HepG2 (cell line): ENCODE measurements around the gene XPR1. TPM values are rescaled to one million over a fixed set of nuclear protein-coding genes. Genes with fewer than 3 reads are reported as not detected.

Source experiments
- ATAC-seq: fragments of 200-7000 bp; cut with Tn5 transposase; 3 replicates; pipeline ENCODE4 v1.9.1; 2020; ENCODE audit warnings: mild to moderate bottlenecking, moderate library complexity
- BruUV-seq: library from RNA; stranded (reverse); fragments of 400-500 nt; replicated peaks from 2 replicates; lab custom pipeline; 2021; lab: Mats Ljungman, UMichigan
- CTCF ChIA-PET: fragments of 300-600 bp; formaldehyde crosslinking; extraction: SDS; loops from one replicate; lab custom pipeline; 2021; ENCODE audit warnings: low total read pairs, inconsistent platforms, low intra/inter-chr PET ratio; lab: Yijun Ruan, JAX
- POLR2A ChIA-PET: fragments of 350-600 bp; sonication (Branson Sonifier 250); formaldehyde crosslinking; loops from one replicate; lab custom pipeline; 2020; ENCODE audit warnings: antibody characterized with exemption, inconsistent platforms; lab: Yijun Ruan, JAX
- DNase-seq: peaks from one replicate; pipeline ENCODE4 v3.0.0-alpha.2; 2015; ENCODE audit warnings: low spot score
- FAIRE-seq: peaks from 3 replicates; lab custom pipeline; 2011; peaks lifted over from hg19 to GRCh38; lab: Jason Lieb, UNC
- H2AFZ ChIP-seq: one replicate; pipeline ENCODE4 v1.6.1; 2011; ENCODE audit warnings: low read length, inconsistent platforms
- H3K27ac ChIP-seq: fragments of 300-600 bp; 3 replicates; pipeline ENCODE4 v1.8.0; 2011; ENCODE audit warnings: mixed run types, mild to moderate bottlenecking, mixed read lengths, low read length, inconsistent platforms; ENCODE audit not compliant: insufficient read depth; ENCODE audit errors: extremely low read length
- H3K27me3 ChIP-seq, 2 experiments: fragments of 200-600 bp in 1 of 2; 2 replicates in 1 of 2; 3 replicates in 1 of 2; pipeline versions ENCODE4 v1.6.0 to v1.8.0; 2011; ENCODE audit warnings: low read length in 2 of 2, mild to moderate bottlenecking in 2 of 2, moderate library complexity in 2 of 2, inconsistent platforms in 1 of 2; ENCODE audit not compliant: insufficient read depth in 2 of 2, control insufficient read depth in 1 of 2
- H3K36me3 ChIP-seq, 2 experiments: fragments of 200-600 bp in 1 of 2; replicated peaks in 1 of 2; 2 replicates in 1 of 2; 3 replicates in 1 of 2; pipeline versions ENCODE4 v1.5.1 to v1.8.0; 2011; ENCODE audit warnings: low read length in 2 of 2, inconsistent platforms in 1 of 2; ENCODE audit not compliant: insufficient read depth in 2 of 2, control insufficient read depth in 1 of 2
- H3K4me1 ChIP-seq: 2 replicates; pipeline ENCODE4 v1.5.1; 2012; ENCODE audit warnings: low read length, inconsistent platforms; ENCODE audit not compliant: insufficient read depth
- H3K4me2 ChIP-seq: 2 replicates; pipeline ENCODE4 v1.6.0; 2011; ENCODE audit warnings: low read depth, low read length, inconsistent platforms
- H3K4me3 ChIP-seq, 3 experiments: fragments of 200-600 bp in 1 of 3; sonication (generic), shearing (Covaris generic) in 1 of 3; replicated peaks in 1 of 3; 2 replicates each; pipeline ENCODE4 v1.5.1; 2011 to 2016; ENCODE audit warnings: low read length in 3 of 3, inconsistent platforms in 2 of 3, low read depth in 2 of 3, mild to moderate bottlenecking in 2 of 3, control low read depth in 1 of 3, mixed read lengths in 1 of 3; ENCODE audit not compliant: insufficient read depth in 1 of 3
- H3K79me2 ChIP-seq: one replicate; pipeline ENCODE4 v1.6.1; 2011; ENCODE audit warnings: low read length, inconsistent platforms; ENCODE audit not compliant: insufficient read depth
- H3K9ac ChIP-seq: 2 replicates; pipeline ENCODE4 v1.6.0; 2011; ENCODE audit warnings: mild to moderate bottlenecking, low read depth, low read length, inconsistent platforms; ENCODE audit not compliant: insufficient read depth
- H3K9me3 ChIP-seq: 2 replicates; pipeline ENCODE4 v1.5.1; 2012; ENCODE audit warnings: mild to moderate bottlenecking, low read length
- H4K20me1 ChIP-seq: 2 replicates; pipeline ENCODE4 v1.6.0; 2011; ENCODE audit warnings: inconsistent platforms, mild to moderate bottlenecking, low read length, moderate library complexity; ENCODE audit not compliant: insufficient read depth
- ATAD3A ChIP-seq: sonication (generic); formaldehyde crosslinking; IDR thresholded peaks from 2 replicates; pipeline ENCODE4 v1.4.0; 2020; ENCODE audit warnings: missing genetic modification reagents
- ELF1 ChIP-seq: sonication (generic); formaldehyde crosslinking; IDR thresholded peaks from 2 replicates; pipeline ENCODE4 v1.4.0; 2020; ENCODE audit warnings: missing genetic modification reagents
- GATA4 ChIP-seq: sonication (generic); IDR thresholded peaks from 2 replicates; pipeline ENCODE4 v1.6.1; 2016; ENCODE audit warnings: antibody characterized with exemption, low read depth, borderline replicate concordance
- SMARCC2 ChIP-seq: fragments of 450-650 bp; IDR thresholded peaks from 2 replicates; pipeline ENCODE4 v1.6.1; 2017; ENCODE audit warnings: antibody characterized with exemption, mild to moderate bottlenecking
- SRF ChIP-seq: IDR thresholded peaks from 2 replicates; pipeline ENCODE4 v1.6.1; 2011; ENCODE audit warnings: mild to moderate bottlenecking, low read depth, low read length, moderate library complexity
- ZNF17 ChIP-seq: sonication (generic); formaldehyde crosslinking; IDR thresholded peaks from 2 replicates; pipeline ENCODE4 v1.5.0; 2020; ENCODE audit warnings: mild to moderate bottlenecking, missing genetic modification reagents
- ZSCAN22 ChIP-seq: sonication (generic); formaldehyde crosslinking; IDR thresholded peaks from 2 replicates; pipeline ENCODE4 v1.4.0; 2020; ENCODE audit warnings: mild to moderate bottlenecking, missing genetic modification reagents
- WGBS: methylation state at CpG from one replicate; pipeline ENCODE4 v1.1.6; 2017; ENCODE audit warnings: low lambda C conversion rate; 5-methylcytosine and 5-hydroxymethylcytosine counted together
- in situ Hi-C: cut with HindIII; loops from 2 replicates; pipeline ENCODE4 v1.10.0; 2017; ENCODE audit warnings: low pct_unique_long_range_greater_than_20kb; ENCODE audit not compliant: extremely low pct_ligation_motif_present
- intact Hi-C: fragments of 100-400 bp; cut with micrococcal nuclease; formaldehyde crosslinking; loops from one replicate; pipeline ENCODE4 v1.10.0; 2022; ENCODE audit not compliant: unreplicated experiment
- polyA plus RNA-seq, 8 experiments: library from polyadenylated mRNA; depleted of rRNA in 3 of 8; stranded (reverse) in 7 of 8; unstranded in 1 of 8; fragments of >200 nt; fragmentation: Illumina TruSeq in 4 of 8; extraction: Trizol in 4 of 8; gene quantifications; 2 replicates each; pipeline versions ENCODE4 v1.2.1 to v1.2.3, GENCODE V29; 2011 to 2016; ENCODE audit warnings: low read depth in 4 of 8, missing spikeins in 1 of 8, mixed read lengths in 1 of 8; ENCODE audit not compliant: insufficient read depth in 1 of 8
- total RNA-seq, 5 experiments: library from RNA; depleted of rRNA; stranded (reverse); fragments of >200 nt; fragmentation: Illumina TruSeq; extraction: Trizol; gene quantifications; 2 replicates each; pipeline ENCODE4 v1.2.3, GENCODE V29; 2016; ENCODE audit warnings: low read depth in 1 of 5
- TF ChIP-seq, protein P1 (sequence below), 2 experiments: fragments of 450-650 bp in 1 of 2; sonication (generic) in 1 of 2; formaldehyde crosslinking; IDR thresholded peaks; 2 replicates each; pipeline versions ENCODE4 v1.5.0 to v1.8.0; 2020 to 2022; ENCODE audit warnings: mild to moderate bottlenecking in 1 of 2, missing genetic modification reagents in 1 of 2
- TF ChIP-seq, protein P2 (sequence below): sonication (generic); formaldehyde crosslinking; IDR thresholded peaks from 2 replicates; pipeline ENCODE4 v1.5.0; 2020; ENCODE audit warnings: missing genetic modification reagents, mild to moderate bottlenecking, borderline replicate concordance

The XPR1 gene
- total and polyA plus RNA-seq, 2 of the 13 experiments (the other 11 are each of a cell fraction or from before 2014, with no cell fraction given): 22.3 to 23.6 TPM

DNA sequence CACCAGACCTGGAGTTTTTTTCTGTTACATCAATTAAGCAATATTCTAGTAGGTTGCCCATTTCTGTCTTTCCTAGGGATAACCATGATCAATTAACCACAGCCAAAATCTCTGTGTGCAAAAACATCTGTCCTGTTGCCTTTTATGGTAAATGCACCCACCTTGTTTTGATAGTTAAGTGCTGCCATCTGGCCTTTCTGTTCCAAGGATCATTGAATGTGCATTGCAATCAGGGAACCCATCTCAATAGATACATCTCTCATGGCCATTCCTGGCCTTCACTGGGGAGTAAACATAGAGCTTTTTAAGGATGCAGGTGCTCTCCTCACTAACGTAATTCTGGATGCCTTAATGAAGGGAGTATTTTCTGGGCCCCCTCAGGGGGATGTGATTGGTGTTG lies 169.1 kb downstream of the XPR1 start:
- Histone ChIP-seq H3K27me3 (no peaks in the 10 kb centered on the region), H4K20me1 (no peaks in the 10 kb centered on the region), H3K4me1 (no peaks in the 10 kb centered on the region), H3K9me3 (no peaks in the 10 kb centered on the region), H3K36me3 (peaks cover 0 to 2% of the 10 kb centered on the region in 2 experiments; a peak in 1 of 5 replicates), H3K9ac (no peak overlapping the region), H3K27ac (no peak overlapping the region), H3K79me2 (no peaks in the 10 kb centered on the region), H3K4me3 (no peak overlapping the region), H3K4me2 (no peak overlapping the region), H2AFZ (no peak overlapping the region)
- FAIRE-seq (no peak), DNase-seq (no peak), ATAC-seq (no peak)
- POLR2A ChIA-PET: no interaction called here
- CTCF ChIA-PET: no interaction called here
- 94% methylated on average over 1 of the region's 1 CpG for WGBS
- in situ Hi-C loops: no loop called here
- intact Hi-C loops: no loop called here
- TF ChIP-seq, protein P1, sequence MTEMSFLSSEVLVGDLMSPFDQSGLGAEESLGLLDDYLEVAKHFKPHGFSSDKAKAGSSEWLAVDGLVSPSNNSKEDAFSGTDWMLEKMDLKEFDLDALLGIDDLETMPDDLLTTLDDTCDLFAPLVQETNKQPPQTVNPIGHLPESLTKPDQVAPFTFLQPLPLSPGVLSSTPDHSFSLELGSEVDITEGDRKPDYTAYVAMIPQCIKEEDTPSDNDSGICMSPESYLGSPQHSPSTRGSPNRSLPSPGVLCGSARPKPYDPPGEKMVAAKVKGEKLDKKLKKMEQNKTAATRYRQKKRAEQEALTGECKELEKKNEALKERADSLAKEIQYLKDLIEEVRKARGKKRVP (CRISPR knock-in tag; IDR thresholded peaks at IDR 0.05): no peak
- TF ChIP-seq SRF: 0 out of 2 replicates have a peak, but pooled peaks have one; percentile 17
- TF ChIP-seq ATAD3A: no peak
- no peak for TF ChIP-seq ZSCAN22 (CRISPR knock-in tag)
- no peak for TF ChIP-seq ELF1 (CRISPR knock-in tag)
- TF ChIP-seq, protein P2, sequence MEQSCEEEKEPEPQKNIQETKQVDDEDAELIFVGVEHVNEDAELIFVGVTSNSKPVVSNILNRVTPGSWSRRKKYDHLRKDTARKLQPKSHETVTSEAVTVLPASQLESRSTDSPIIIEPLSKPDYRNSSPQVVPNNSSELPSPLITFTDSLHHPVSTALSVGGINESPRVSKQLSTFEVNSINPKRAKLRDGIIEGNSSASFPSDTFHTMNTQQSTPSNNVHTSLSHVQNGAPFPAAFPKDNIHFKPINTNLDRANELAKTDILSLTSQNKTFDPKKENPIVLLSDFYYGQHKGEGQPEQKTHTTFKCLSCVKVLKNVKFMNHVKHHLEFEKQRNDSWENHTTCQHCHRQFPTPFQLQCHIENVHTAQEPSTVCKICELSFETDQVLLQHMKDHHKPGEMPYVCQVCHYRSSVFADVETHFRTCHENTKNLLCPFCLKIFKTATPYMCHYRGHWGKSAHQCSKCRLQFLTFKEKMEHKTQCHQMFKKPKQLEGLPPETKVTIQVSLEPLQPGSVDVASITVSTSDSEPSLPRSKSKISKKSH (CRISPR knock-in tag): no peak
- no peak for TF ChIP-seq SMARCC2
- TF ChIP-seq GATA4: no peak
- TF ChIP-seq ZNF17 (CRISPR knock-in tag): no peak
- no TSS peak for BruUV-seq
